Activated CD8-positive, alpha-beta T cell treated with anti-CD3 and anti-CD28 coated beads, Interleukin-2, amount 10 ng/mL, durations not matched to agents 7 days and 5 days (primary cell): ENCODE data around the gene GCN1. TPM values are rescaled to one million over a fixed set of nuclear protein-coding genes. Genes with fewer than 3 reads are reported as not detected.

Experiments used
- ATAC-seq: fragments of 150-1000 bp; cut with Tn5 transposase; one replicate; pipeline ENCODE4 v1.10.0; 2021; ENCODE audit warnings: moderate library complexity
- CTCF ChIA-PET: fragments of 350-600 bp; sonication (Branson Sonifier 250); formaldehyde crosslinking; loops from one replicate; lab custom pipeline; 2021; ENCODE audit warnings: antibody characterized with exemption; lab: Charles Lee
- POLR2A ChIA-PET: fragments of 350-600 bp; sonication (Branson Sonifier 250); formaldehyde crosslinking; loops from one replicate; lab custom pipeline; 2021; ENCODE audit warnings: antibody characterized with exemption; lab: Charles Lee
- DNase-seq: peaks from one replicate; pipeline ENCODE4 v3.0.0-alpha.2; 2020
- H3K27ac Mint-ChIP-seq: one replicate; pipeline ENCODE4 v1.8.0; 2021; ENCODE audit warnings: mild to moderate bottlenecking, mixed read lengths
- H3K27me3 Mint-ChIP-seq: one replicate; pipeline ENCODE4 v1.8.0; 2021; ENCODE audit warnings: low read depth, mixed read lengths
- H3K36me3 Mint-ChIP-seq: one replicate; pipeline ENCODE4 v1.8.0; 2021; ENCODE audit warnings: low read depth, mixed read lengths
- H3K4me1 Mint-ChIP-seq: one replicate; pipeline ENCODE4 v1.8.0; 2021; ENCODE audit warnings: low read depth, mixed read lengths
- H3K4me3 Mint-ChIP-seq: one replicate; pipeline ENCODE4 v1.8.0; 2021; ENCODE audit warnings: mild to moderate bottlenecking, mixed read lengths
- H3K9me3 Mint-ChIP-seq: one replicate; pipeline ENCODE4 v1.8.0; 2022; ENCODE audit warnings: mixed read lengths; ENCODE audit not compliant: insufficient read depth
- total RNA-seq, 2 experiments: library from RNA; stranded (reverse); gene quantifications; one replicate each; pipeline ENCODE4 v1.2.3, GENCODE V29; 2021

The GCN1 gene, protein sequence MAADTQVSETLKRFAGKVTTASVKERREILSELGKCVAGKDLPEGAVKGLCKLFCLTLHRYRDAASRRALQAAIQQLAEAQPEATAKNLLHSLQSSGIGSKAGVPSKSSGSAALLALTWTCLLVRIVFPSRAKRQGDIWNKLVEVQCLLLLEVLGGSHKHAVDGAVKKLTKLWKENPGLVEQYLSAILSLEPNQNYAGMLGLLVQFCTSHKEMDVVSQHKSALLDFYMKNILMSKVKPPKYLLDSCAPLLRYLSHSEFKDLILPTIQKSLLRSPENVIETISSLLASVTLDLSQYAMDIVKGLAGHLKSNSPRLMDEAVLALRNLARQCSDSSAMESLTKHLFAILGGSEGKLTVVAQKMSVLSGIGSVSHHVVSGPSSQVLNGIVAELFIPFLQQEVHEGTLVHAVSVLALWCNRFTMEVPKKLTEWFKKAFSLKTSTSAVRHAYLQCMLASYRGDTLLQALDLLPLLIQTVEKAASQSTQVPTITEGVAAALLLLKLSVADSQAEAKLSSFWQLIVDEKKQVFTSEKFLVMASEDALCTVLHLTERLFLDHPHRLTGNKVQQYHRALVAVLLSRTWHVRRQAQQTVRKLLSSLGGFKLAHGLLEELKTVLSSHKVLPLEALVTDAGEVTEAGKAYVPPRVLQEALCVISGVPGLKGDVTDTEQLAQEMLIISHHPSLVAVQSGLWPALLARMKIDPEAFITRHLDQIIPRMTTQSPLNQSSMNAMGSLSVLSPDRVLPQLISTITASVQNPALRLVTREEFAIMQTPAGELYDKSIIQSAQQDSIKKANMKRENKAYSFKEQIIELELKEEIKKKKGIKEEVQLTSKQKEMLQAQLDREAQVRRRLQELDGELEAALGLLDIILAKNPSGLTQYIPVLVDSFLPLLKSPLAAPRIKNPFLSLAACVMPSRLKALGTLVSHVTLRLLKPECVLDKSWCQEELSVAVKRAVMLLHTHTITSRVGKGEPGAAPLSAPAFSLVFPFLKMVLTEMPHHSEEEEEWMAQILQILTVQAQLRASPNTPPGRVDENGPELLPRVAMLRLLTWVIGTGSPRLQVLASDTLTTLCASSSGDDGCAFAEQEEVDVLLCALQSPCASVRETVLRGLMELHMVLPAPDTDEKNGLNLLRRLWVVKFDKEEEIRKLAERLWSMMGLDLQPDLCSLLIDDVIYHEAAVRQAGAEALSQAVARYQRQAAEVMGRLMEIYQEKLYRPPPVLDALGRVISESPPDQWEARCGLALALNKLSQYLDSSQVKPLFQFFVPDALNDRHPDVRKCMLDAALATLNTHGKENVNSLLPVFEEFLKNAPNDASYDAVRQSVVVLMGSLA (N-terminal part only)
- total RNA-seq: 100 to 1,000 TPM; 109 to 112 TPM

DNA sequence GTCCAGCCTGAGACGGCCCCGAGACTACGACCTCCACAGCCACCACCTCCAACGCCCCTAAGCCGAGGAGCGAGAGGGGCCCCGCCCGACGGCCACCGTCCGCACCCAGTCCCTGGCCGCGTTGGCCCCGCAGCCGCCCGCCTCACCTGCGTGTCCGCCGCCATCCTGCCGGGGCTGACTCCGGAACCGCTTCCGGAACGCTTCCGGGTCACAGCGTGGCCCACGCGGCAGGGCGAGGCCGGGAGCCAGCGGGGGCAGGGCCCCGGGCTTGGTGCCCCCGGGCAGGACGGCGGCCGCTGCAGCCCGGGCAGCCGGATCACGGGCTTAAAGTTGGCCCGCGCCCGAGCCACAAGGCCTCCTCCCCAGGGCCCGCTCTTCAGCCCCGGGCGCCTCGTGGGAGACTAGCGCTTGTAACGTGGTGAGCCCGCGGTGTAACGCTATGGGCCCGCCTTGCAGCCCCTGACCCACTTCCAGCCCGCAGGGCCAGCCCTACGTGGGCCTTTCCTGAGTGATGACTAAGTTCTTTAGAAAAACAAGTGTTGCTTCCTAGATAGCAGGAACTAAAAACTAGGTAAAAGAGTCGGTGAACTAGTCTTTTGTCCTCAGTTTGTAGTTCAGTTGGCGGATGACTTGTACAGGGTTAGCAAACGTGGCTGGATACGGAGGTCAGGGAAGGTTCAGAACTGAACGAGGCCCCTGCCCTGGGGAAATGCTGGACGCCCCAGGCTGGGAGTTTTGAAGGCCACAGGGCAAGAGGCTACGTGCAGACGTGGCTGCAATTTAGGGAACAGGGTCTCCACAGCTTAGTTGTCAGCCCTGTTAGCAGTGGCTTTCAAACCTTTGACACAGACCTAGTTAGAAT is at the start of gene GCN1:
GCN1 (minus strand) TSS at position 182 of the 862 bp plus-strand sequence; CDS start at position 164, 18 bp downstream.
- H3K27ac Mint-ChIP-seq: peak within 1 kb of the TSS; percentile 93
- POLR2A ChIA-PET: interaction anchor here (2.2 to 7.5 kb wide), 2 partner anchors 76 to 98 kb away, joined by 16 to 82 read pairs; partner anchors contain the start of genes RAB35, RNU4-1 and RNU4-2
- ATAC-seq (peak; percentile 84), DNase-seq (peak; percentile 88)
- CTCF ChIA-PET: no interaction called here
- peaks cover 64% of the 10 kb centered on the region for H3K36me3 Mint-ChIP-seq
- H3K4me1 Mint-ChIP-seq: peaks cover 57% of the 10 kb centered on the region
- H3K27me3 Mint-ChIP-seq: no peaks in the 10 kb centered on the region
- no peaks in the 10 kb centered on the region for H3K9me3 Mint-ChIP-seq
- H3K4me3 Mint-ChIP-seq: peak within 1 kb of the TSS; percentile 89

DNA sequence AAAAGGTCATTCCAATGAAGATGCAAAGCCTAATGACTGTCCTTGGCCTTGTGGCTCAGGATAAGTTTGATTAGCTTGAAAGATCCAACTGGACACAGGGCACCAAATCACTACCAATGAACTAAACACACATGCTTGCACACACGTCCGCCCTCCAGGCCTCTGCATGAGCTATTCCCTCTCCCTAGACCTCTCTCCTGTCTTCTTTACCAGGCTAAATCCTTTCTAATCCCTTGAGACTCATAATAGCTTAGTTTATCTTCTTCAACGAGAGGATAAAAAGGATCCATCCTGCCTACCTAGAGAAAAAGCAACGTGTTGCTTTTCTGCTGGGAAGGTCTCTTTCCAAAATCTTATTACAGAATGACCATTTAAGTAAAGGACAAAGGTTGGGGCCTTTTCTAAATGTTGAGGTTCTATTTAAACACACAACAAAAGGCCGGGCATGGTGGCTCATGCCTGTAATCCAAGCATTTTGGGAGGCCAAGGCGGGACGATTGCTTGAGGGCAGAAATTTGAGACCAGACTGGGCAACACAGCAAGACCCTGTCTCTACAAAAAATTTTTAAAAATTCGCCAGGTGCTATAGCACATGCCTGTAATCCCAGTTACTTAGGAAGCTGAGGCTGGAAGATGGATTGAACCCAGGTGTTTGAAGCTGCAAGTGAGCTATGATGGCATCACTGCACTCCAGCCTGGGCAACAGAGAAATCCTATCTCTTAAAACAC is 48.6 kb upstream of the GCN1 start:
- POLR2A ChIA-PET: interaction anchor here (1.2 to 9.2 kb wide), 2 partner anchors 48 to 49 kb away, joined by 4 to 80 read pairs; partner anchors contain the start of genes RNU4-1 and RNU4-2
- Mint-ChIP-seq H3K36me3 (peaks cover 29% of the 10 kb centered on the region), H3K9me3 (no peaks in the 10 kb centered on the region), H3K4me1 (peaks cover 42% of the 10 kb centered on the region), H3K4me3 (no peak overlapping the region), H3K27me3 (peaks cover 2% of the 10 kb centered on the region), H3K27ac (no peak overlapping the region)
- no peak for DNase-seq
- CTCF ChIA-PET: interaction anchor here (1.6 to 2.6 kb wide), 4 partner anchors 8 to 22 kb away, joined by 7 to 23 read pairs (median 12); partner anchors contain the start of gene PXN
- ATAC-seq: no peak

DNA sequence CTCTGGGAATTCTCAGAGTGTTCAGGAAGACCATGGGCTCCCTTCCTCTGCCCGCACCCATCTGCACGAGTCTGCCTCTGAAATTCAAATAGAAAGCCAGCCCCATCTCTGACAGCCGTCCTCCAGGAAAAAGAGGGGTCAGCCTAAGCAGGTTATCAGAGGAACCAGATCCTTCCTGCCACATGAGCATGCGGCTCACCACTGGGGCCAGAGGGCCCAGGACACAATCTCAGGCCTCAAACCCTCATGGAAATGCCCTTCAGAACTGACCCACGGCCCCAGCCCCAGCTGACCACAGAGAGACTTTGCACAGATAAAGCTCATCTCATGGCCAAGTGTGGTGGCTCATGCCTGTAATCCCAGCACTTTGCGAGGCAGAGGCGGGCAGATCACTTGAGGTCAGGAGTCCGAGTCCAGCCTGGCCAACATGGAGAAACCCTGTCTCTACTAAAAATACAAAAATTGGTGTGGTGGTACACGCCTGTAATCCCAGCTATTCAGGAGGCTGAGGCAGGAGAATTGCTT is 47.8 kb upstream of the GCN1 start:
- POLR2A ChIA-PET: interaction anchor here (9.2 kb wide), 1 partner anchor 50 kb away, joined by 80 read pairs; the partner anchor contains the start of genes RNU4-1 and RNU4-2
- CTCF ChIA-PET: interaction anchor here (2.6 kb wide), 2 partner anchors 11 to 14 kb away, joined by 15 to 23 read pairs; no protein-coding TSS in a partner anchor
- no peak for ATAC-seq

DNA sequence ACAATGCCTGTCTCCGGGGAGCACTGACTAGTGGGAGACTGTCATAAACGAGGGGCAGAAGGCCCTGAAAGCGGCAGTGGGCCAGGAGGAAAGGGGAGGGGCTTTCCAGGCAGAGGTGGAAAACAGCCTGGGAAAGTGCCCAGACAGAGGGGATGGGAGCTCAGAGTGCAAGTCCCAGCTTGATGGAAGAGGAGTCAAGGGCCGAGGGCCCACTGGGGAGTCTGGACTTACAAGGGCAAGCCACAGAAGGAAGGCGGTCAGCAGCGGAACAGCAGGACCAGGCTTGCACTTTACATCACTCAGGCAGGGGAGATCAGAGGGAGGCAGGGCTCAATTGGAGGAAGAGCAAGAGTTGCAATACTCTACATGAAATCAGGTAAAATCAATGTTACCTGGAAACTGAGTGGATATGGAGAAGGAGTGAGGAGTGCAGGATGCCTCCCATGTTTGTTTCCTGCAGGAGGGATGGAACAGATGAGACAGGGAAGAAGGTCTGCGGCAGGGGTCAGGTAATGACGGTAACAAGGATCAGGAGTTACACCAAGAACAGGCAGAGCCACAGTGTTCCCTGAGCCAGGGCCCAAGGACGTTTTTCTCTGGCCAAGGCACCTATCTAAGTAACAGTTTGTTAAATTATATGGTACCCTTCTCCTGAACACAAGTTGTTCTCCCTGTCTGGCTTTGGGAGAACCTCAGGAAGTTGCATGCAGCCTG is 47.2 kb upstream of the GCN1 start:
- no peak for DNase-seq
- Mint-ChIP-seq H3K27ac (no peak overlapping the region), H3K27me3 (peaks cover 2% of the 10 kb centered on the region), H3K4me3 (no peak overlapping the region), H3K36me3 (peaks cover 26% of the 10 kb centered on the region), H3K4me1 (peaks cover 40% of the 10 kb centered on the region), H3K9me3 (no peaks in the 10 kb centered on the region)
- no peak for ATAC-seq
- CTCF ChIA-PET: interaction anchor here (1.0 to 2.6 kb wide), 4 partner anchors 10 to 24 kb away, joined by 3 to 23 read pairs (median 10); partner anchors contain the start of gene PXN
- POLR2A ChIA-PET: interaction anchor here (2.3 to 9.2 kb wide), 2 partner anchors 9 to 50 kb away, joined by 9 to 80 read pairs; partner anchors contain the start of genes RNU4-1 and RNU4-2

More for the DNA sequence above, 47.8 kb upstream of the GCN1 start:
- Mint-ChIP-seq H3K4me3 (no peak overlapping the region), H3K36me3 (peaks cover 26% of the 10 kb centered on the region), H3K9me3 (no peaks in the 10 kb centered on the region), H3K4me1 (peaks cover 40% of the 10 kb centered on the region), H3K27me3 (peaks cover 2% of the 10 kb centered on the region), H3K27ac (no peak overlapping the region)
- DNase-seq: no peak

DNA sequence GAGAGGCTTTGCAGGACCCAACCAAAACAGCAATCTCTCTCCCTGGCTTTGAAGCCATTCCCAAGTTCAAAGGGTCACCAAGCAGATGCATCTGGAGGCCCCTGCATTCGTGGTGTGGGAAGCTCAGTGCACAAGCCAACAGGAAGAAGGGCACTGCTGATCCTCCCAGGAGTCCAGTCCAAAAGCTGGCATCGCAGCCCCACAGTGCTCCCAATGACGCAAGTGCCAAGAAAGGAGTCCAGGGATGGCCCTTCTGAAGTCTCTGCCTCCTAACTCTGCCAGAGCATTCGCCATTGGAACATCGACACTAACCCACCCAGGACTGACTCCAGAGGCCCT is 45.9 kb upstream of the GCN1 start:
- Mint-ChIP-seq H3K4me3 (no peak overlapping the region), H3K9me3 (no peaks in the 10 kb centered on the region), H3K36me3 (peaks cover 26% of the 10 kb centered on the region), H3K4me1 (peaks cover 45% of the 10 kb centered on the region), H3K27me3 (peaks cover 2% of the 10 kb centered on the region), H3K27ac (no peak overlapping the region)
- ATAC-seq (no peak), DNase-seq (no peak)
- ChIA-PET CTCF (interaction anchor here (0.9 to 6.7 kb wide), 4 partner anchors 9 to 24 kb away, joined by 3 to 81 read pairs (median 11); partner anchors contain the start of gene PXN), POLR2A (interaction anchor here (0.6 to 9.2 kb wide), 3 partner anchors 8 to 318 kb away, joined by 3 to 80 read pairs (median 9); partner anchors contain the start of genes RNU4-1 and RNU4-2)

DNA sequence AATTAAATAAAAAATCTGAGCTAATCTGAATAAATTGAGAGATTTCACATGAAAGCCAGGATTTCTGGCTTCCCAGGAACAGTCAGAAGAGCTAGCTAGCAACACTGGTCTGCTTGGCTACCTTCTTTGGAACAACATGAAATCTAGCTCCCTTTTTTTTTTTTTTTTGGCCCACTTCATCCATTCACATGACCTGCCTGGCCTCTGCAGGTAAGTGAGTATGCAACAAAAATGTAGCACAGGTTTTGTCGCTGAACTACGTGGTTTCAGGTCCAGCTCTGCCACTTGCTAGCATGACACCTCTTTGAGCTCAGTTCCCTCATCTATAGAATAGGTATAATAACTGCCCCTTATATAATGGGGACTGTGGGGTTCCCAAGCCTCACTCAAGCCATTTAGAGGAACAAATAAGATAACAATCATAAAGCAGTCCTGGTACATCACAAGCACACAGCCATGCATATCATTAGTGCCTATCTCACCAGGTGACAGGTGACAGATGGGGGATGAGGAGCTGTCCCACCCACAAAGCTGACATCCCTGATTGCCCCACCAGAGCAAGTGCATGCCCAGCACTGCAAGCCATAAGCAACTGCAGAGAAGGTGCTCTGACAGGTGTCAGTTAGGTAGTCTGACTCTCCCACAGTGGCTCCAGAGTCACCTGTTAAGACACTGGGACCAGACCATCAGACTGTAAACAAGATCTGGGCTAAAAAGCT is 45.4 kb upstream of the GCN1 start:
- DNase-seq (no peak), ATAC-seq (no peak)
- Mint-ChIP-seq H3K4me1 (peaks cover 46% of the 10 kb centered on the region), H3K4me3 (no peak overlapping the region), H3K36me3 (peaks cover 23% of the 10 kb centered on the region), H3K9me3 (no peaks in the 10 kb centered on the region), H3K27me3 (no peaks in the 10 kb centered on the region), H3K27ac (no peak overlapping the region)
- ChIA-PET CTCF (interaction anchor here (0.9 to 6.7 kb wide), 4 partner anchors 8 to 25 kb away, joined by 3 to 81 read pairs (median 11); partner anchors contain the start of gene PXN), POLR2A (interaction anchor here (0.6 to 9.2 kb wide), 4 partner anchors 8 to 319 kb away, joined by 3 to 80 read pairs (median 6); partner anchors contain the start of genes RNU4-1, RNU4-2 and RPLP0)

DNA sequence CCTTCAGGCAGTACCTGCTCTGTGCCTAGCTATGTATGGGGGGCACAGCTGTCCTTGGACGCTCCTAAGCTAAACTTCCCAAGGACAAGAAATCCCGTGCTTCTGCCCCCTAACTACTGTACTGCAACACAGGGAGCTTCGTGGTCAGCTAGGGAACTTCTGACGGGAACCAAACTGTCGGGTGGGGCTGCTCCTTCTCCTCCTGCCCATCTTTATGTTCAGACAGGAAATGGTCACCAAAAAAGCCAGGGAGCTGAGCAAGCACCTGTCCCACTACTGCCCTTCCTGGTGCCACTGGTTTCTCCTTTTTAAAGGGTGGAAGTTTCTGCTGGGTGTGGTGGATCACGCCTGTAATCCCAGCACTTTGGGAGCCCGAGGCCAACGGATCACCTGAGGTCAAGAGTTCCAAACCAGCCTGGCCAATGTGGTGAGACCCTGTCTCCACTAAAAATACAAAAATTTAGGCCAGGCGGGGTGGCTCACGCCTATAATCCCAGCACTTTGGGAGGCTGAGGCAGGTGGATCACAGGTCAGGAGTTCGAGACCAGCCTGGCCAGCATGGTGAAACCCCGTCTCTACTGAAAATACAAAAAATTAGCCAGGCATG is 44.4 kb upstream of the GCN1 start:
- DNase-seq (no peak), ATAC-seq (no peak)
- H3K4me3 Mint-ChIP-seq: no peak overlapping the region
- no peaks in the 10 kb centered on the region for H3K9me3 Mint-ChIP-seq
- no peaks in the 10 kb centered on the region for H3K27me3 Mint-ChIP-seq
- H3K36me3 Mint-ChIP-seq: peaks cover 18% of the 10 kb centered on the region
- peaks cover 50% of the 10 kb centered on the region for H3K4me1 Mint-ChIP-seq
- POLR2A ChIA-PET: interaction anchor here (1.5 to 9.2 kb wide), 5 partner anchors 10 to 53 kb away, joined by 3 to 80 read pairs (median 4); partner anchors contain the start of genes RNU4-1, RNU4-2 and RPLP0
- CTCF ChIA-PET: interaction anchor here (0.8 to 6.7 kb wide), 4 partner anchors 11 to 26 kb away, joined by 3 to 81 read pairs (median 22); partner anchors contain the start of gene PXN
- H3K27ac Mint-ChIP-seq: no peak overlapping the region

DNA sequence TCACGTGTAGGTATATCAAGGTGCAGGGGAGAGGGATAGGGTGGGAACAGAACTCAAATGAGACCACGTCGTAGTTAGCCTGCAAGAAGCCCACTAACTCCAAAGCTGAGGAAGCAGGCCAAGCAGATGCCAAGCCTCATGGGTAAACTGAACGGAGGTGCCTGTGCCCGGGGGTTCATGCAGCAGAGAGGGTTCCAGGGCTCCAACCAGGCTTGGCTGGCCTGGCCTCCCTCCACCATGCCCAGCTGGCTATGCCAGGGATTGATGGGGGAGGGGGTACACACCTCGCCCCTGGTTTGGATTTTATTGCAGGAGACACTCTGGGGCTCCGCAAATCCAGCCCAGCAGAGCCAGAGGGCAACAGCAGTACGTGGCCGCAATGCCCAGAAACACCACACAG is 43.7 kb upstream of the GCN1 start:
- ATAC-seq (no peak), DNase-seq (no peak)
- ChIA-PET POLR2A (interaction anchor here (1.2 to 9.2 kb wide), 5 partner anchors 10 to 54 kb away, joined by 3 to 80 read pairs (median 4); partner anchors contain the start of genes RNU4-1 and RNU4-2), CTCF (interaction anchor here (0.8 to 6.7 kb wide), 5 partner anchors 9 to 26 kb away, joined by 3 to 81 read pairs (median 6); partner anchors contain the start of gene PXN)
- Mint-ChIP-seq H3K36me3 (peaks cover 15% of the 10 kb centered on the region), H3K9me3 (no peaks in the 10 kb centered on the region), H3K4me1 (peaks cover 54% of the 10 kb centered on the region), H3K27me3 (no peaks in the 10 kb centered on the region), H3K4me3 (no peak overlapping the region), H3K27ac (no peak overlapping the region)
